HUDEP-2 (cell line): ENCODE data around the gene ARMC9.
A peak's percentile ranks its signal among the peaks of the same experiment; 100 is the strongest.

Experiments used
- DNase-seq, 76 experiments: peaks; one replicate each; lab custom pipeline; 2025; ENCODE audit not compliant: unreplicated experiment in 76 of 76; lab: John Stamatoyannopoulos, UW

The ARMC9 gene

GRCh38 chr2:231198291-231199173, at the start of gene ARMC9:
ARMC9 (plus strand) TSS chr2:231198631; CDS start chr2:231206239, 7,608 bp downstream.
- peak in 58 of 76 experiments; percentile 6 to 69 (median 42) for DNase-seq

- no peak for DNase-seq
These were observed 45.5 kb upstream of the ARMC9 start for GRCh38 chr2:231152800-231153557.

- DNase-seq: no peak
These were observed 39.1 kb upstream of the ARMC9 start for GRCh38 chr2:231159306-231159705.

- DNase-seq: no peak
These were observed 37.7 kb upstream of the ARMC9 start for GRCh38 chr2:231160701-231161100.

DNA sequence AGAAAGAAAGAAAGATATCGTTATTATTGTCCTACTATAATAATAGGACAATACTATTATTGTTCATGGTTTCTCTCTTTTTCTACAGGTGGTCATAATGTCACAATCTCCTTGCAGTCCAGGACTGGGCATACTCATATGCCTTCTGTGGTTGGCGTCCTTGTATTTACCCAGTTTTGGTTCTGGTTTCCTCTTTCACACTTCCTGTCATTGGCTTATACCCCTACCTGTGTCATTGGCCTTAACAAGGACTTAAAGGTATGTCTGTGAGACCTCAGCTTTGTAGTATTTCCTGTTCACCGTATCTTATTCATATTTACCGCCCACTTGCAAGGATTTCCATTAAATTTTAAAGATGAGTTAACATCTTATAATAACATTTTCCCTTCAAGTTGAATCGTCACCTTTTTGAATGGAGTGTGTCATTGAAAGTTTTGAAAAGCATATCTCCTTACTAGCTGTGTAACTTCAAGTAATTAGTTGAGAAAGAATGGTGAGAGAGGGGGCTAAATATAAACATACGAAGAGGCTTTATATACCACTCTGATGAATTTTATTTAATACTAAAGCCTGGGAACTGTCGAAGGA, 37.1 kb upstream of the ARMC9 start:
- no peak for DNase-seq

GRCh38 chr2:231161877-231162329, 36.5 kb upstream of the ARMC9 start:
- no peak for DNase-seq

DNA sequence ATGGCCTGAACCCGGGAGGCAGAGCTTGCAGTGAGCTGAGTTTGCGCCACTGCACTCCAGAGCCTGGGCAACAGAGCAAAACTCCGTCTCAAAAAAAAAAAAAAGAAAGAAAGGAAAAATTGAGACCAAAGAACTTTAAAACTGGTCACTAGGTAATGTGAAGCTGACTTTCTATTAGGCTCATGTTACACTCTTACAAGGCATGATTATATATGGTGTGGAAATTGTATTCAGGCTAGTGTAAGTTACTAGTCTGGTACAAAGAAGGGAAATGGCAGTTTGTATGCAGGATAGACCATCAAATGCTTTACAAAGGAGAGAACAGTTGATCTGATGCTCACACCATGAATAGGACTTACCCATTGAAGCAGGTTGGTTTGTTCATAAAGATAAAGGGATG, 35.4 kb upstream of the ARMC9 start:
- no peak for DNase-seq

GRCh38 chr2:231163414-231164095, 34.9 kb upstream of the ARMC9 start:
- no peak for DNase-seq

DNA sequence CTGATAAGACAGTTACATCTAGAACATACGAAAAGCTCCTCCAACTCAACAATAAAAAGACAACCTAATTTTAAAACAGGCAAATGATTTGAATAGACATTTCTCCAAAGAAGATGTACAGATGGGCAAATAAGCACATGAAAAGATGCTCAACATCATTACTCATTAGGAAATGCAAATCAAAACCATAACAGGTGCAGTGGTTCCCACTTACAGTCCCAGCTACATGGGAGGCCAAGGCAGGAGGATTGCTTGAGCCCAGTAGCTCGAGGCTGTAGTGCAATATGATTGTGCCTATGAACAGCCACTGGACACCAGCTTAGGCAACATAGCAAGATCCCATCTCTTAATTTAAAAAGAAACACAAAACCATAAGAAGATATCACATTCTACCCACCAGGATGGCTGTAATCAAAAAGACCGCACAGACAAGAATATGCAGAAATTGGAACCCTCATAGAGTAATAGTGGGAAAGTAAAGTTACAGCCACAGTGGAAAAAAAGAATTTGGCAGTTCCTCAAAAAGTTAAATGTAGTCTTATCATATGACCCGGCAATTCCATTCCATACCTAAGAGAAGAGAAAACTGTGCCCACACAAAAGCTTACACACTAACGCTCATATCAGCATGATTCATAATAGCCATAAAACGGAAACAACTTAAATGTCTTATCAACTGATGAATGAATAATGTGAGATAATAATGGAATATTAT, 30.5 kb upstream of the ARMC9 start:
- DNase-seq: peak in 7 of 76 experiments; percentile 2 to 59 (median 17)

- no peak for DNase-seq
These were observed 29.8 kb upstream of the ARMC9 start for GRCh38 chr2:231168460-231169139.

DNA sequence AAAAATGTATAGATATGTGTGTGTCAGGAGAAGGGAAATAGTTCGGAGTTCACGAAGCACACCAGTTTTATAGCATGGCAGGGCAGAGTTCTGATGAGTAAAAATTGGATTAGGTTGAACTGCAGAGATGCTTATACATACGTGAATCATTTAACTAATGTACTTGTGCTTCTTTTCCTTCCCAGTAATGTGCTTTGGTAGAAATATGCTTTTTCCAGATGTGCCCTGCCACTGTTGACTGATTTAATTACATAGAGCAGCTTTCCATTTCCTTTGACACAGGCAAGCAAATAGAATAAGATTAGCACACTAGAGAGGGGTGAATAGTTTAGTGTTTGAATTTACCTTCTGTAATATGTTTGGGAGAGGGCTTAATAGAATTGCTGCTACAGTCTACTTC, 28.9 kb upstream of the ARMC9 start:
- no peak for DNase-seq

GRCh38 chr2:231170055-231170454, 28.4 kb upstream of the ARMC9 start:
- DNase-seq: no peak

GRCh38 chr2:231172025-231172424, 26.4 kb upstream of the ARMC9 start:
- no peak for DNase-seq

- DNase-seq: no peak
These were observed 24.2 kb upstream of the ARMC9 start for GRCh38 chr2:231174211-231174651.

DNA sequence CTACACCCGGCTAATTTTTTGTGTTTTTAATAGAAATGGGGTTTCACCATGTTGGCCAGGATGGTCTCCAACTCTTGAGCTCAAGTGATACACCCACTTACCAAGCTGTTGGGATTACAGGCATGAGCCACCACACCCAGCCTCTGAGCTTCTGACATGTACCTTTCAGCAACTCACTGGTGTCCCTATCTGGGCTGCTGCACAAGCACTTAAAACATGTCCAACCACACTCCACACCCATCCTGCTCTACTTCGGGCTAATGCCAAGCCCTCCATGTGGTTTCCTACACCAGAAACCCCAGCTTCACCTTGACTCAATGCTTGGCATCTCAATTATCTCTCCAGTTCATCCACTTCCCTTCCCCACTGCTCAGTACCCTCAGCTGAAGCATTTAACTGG, 22.4 kb upstream of the ARMC9 start:
- peak in 18 of 76 experiments; percentile 5 to 38 (median 14) for DNase-seq

- DNase-seq: no peak
These were observed 21.0 kb upstream of the ARMC9 start for GRCh38 chr2:231177156-231178025.

DNA sequence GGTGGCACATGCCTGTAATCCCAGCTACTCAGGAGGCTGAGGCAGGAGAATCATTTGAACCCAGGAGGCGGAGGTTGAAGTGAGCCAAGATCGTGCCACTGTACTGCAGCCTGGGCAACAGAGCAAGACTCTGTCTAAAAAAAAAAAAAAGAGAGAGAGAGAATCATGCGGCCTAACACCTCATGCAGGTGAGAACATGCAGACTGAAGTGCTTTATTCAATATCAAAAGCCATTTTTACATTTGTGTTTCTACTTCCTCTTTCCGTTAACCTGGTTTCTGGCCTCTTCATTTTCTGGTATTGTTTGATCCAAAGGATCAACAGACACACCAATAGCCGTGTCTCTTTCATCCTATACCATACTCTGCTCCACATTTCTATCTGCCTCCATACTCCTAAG, 19.6 kb upstream of the ARMC9 start:
- DNase-seq: peak in 1 of 76 experiments; percentile 5

DNA sequence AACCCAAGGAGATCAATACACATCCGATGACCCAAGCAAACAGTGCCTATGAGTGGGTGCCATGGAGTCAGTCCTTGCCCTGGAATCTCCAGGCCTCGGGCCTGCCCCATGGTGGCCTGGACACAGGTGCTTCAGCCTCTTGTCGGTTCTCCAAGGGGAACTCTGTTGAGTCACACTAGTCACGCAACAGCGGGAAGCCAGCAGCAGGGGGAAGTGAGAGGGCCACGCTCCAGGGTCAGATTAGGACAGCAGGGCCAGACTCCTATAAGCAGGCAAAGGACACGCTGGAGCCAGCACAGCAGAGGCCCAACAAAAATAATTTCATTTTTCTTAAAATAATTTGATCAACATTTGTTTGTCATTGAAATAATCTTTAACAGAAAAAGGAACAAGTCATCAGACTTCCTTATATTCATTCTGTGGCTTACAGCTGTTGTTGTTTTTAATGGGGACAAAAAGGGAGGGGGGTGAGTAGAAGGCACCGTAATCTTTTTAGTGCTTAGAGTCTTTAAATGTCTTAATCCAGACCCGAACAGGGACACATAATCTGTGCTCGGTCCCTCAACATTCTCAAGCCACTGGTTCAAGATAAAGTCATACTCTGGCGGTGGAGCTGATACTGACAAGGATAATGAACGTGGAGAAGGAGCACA, 16.4 kb upstream of the ARMC9 start:
- no peak for DNase-seq
